KMS-11 (cell line): ENCODE measurements around the gene VPS13A.
A peak's percentile ranks its signal among the peaks of the same experiment; 100 is the strongest.

Experiments
- H2AFZ ChIP-seq: fragments of 200-600 bp; sonication (generic); 2 replicates; pipeline ENCODE4 v1.6.1; 2016; ENCODE audit warnings: antibody characterized with exemption, mixed run types, low read depth
- H3K27ac ChIP-seq: fragments of 200-600 bp; sonication (generic); 2 replicates; pipeline ENCODE4 v1.6.1; 2016; ENCODE audit warnings: mild to moderate bottlenecking, mixed run types
- H3K27me3 ChIP-seq: fragments of 200-600 bp; sonication (generic); 2 replicates; pipeline ENCODE4 v1.6.1; 2017; ENCODE audit warnings: mild to moderate bottlenecking, low read depth, mixed run types, moderate library complexity; ENCODE audit not compliant: insufficient read depth
- H3K36me3 ChIP-seq: fragments of 200-600 bp; sonication (generic); 2 replicates; pipeline ENCODE4 v1.6.1; 2017; ENCODE audit warnings: mild to moderate bottlenecking, mixed run types; ENCODE audit not compliant: insufficient read depth
- H3K4me1 ChIP-seq: fragments of 200-600 bp; sonication (generic); 2 replicates; pipeline ENCODE4 v1.6.1; 2016; ENCODE audit warnings: mild to moderate bottlenecking, low read depth, mixed run types; ENCODE audit not compliant: poor library complexity, severe bottlenecking
- H3K4me2 ChIP-seq: fragments of 200-600 bp; sonication (generic); 2 replicates; pipeline ENCODE4 v1.7.0; 2016; ENCODE audit warnings: mild to moderate bottlenecking, mixed run types
- H3K4me3 ChIP-seq: fragments of 200-600 bp; sonication (generic); IDR thresholded peaks from 2 replicates; pipeline ENCODE4 v1.6.1; 2017; ENCODE audit warnings: low read depth, low read length, mixed read lengths; ENCODE audit not compliant: insufficient read depth
- H3K79me2 ChIP-seq: fragments of 200-600 bp; sonication (generic); 2 replicates; pipeline ENCODE4 v1.6.1; 2016; ENCODE audit warnings: low read depth, mixed run types; ENCODE audit not compliant: insufficient read depth
- H3K9ac ChIP-seq: fragments of 200-600 bp; sonication (generic); 2 replicates; pipeline ENCODE4 v1.6.1; 2016; ENCODE audit warnings: mild to moderate bottlenecking, mixed run types
- H4K20me1 ChIP-seq: fragments of 200-600 bp; sonication (generic); 2 replicates; pipeline ENCODE4 v1.6.1; 2016; ENCODE audit warnings: mild to moderate bottlenecking, mixed run types; ENCODE audit not compliant: insufficient read depth
- CTCF ChIP-seq: fragments of 200-600 bp; sonication (generic); conservative IDR thresholded peaks from 2 replicates; pipeline ENCODE4 v1.6.1; 2017; ENCODE audit warnings: low read depth, mild to moderate bottlenecking, antibody characterized with exemption, low read length, moderate library complexity, mixed read lengths

VPS13A gene

GRCh38 chr9:77290373-77290772 lies 113.0 kb downstream of the VPS13A start:
- TF ChIP-seq CTCF, result no peak
- Histone ChIP-seq H4K20me1 (no peaks in the 10 kb centered on the region), H3K27ac (no peak overlapping the region), H3K27me3 (no peaks in the 10 kb centered on the region), H3K4me3 (no peak overlapping the region), H3K36me3 (no peaks in the 10 kb centered on the region), H3K79me2 (no peaks in the 10 kb centered on the region), H3K4me1 (peaks cover 19% of the 10 kb centered on the region), H3K4me2 (no peak overlapping the region), H2AFZ (no peak overlapping the region), H3K9ac (no peak overlapping the region)

DNA sequence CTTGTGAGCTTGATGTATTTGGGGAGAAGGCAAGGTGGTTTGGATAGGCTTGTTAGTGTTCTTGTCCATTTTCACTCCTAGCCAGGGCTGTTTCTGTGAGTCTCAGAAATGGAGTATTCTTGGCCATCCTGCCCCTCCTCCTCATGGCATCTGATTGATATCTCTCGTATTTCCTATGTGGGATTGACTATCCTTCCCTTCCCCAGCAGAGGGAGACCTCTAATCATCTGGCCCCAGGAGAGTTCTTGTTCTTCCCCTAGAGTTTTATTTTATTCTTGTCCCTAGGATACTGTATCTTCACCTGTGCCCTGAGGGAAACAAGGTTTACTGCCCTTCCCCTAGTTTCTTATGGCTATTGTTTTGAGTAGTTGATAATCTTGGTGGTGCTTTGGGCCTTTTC lies 114.4 kb downstream of the VPS13A start:
- no peaks in the 10 kb centered on the region for H3K79me2 ChIP-seq
- TF ChIP-seq CTCF, result peak; percentile 37; the same call in 1 of the 2 replicates
- H3K4me3 ChIP-seq, result no peak overlapping the region
- no peaks in the 10 kb centered on the region for H3K36me3 ChIP-seq
- no peak overlapping the region for H3K4me2 ChIP-seq
- no peak overlapping the region for H3K9ac ChIP-seq
- H3K27ac ChIP-seq, result no peak overlapping the region
- H3K27me3 ChIP-seq, result no peaks in the 10 kb centered on the region
- peaks cover 6% of the 10 kb centered on the region for H3K4me1 ChIP-seq
- H2AFZ ChIP-seq, result no peak overlapping the region
- H4K20me1 ChIP-seq, result no peaks in the 10 kb centered on the region

GRCh38 chr9:77293949-77294348 lies 116.6 kb downstream of the VPS13A start:
- no peaks in the 10 kb centered on the region for H3K79me2 ChIP-seq
- H3K9ac ChIP-seq, result no peak overlapping the region
- TF ChIP-seq CTCF, result no peak
- H2AFZ ChIP-seq, result no peak overlapping the region
- H3K4me2 ChIP-seq, result no peak overlapping the region
- H3K4me1 ChIP-seq, result no peaks in the 10 kb centered on the region
- no peaks in the 10 kb centered on the region for H4K20me1 ChIP-seq
- no peak overlapping the region for H3K4me3 ChIP-seq
- H3K27ac ChIP-seq, result no peak overlapping the region
- no peaks in the 10 kb centered on the region for H3K36me3 ChIP-seq
- no peaks in the 10 kb centered on the region for H3K27me3 ChIP-seq

DNA sequence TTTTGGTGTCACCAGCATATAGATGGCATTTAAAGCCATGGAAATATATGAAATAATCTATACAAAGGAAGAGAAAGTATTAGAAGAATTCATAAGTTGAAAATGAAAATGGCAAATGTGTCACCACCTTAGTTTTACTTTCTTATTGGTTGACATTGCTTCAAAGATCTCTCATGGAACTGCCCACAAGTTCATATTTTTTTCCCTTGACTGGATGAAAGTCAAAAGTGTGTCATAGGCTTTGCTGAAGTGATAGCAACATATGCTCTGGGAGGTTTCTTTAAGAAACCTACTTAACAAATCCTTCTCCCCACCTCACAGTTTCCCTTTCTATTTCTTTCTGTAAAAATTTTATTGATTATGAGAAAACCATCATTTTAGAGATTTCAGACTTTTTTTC lies 127.2 kb downstream of the VPS13A start:
- Histone ChIP-seq H3K27ac (no peak overlapping the region), H2AFZ (no peak overlapping the region), H3K36me3 (no peaks in the 10 kb centered on the region), H3K27me3 (no peaks in the 10 kb centered on the region), H3K79me2 (no peaks in the 10 kb centered on the region), H3K4me3 (no peak overlapping the region), H4K20me1 (no peaks in the 10 kb centered on the region), H3K9ac (no peak overlapping the region), H3K4me1 (peaks cover 10% of the 10 kb centered on the region), H3K4me2 (no peak overlapping the region)
- TF ChIP-seq CTCF, result no peak
